NOMO-1 (cell line): ENCODE measurements around the gene PCDHGA8.
A peak's percentile ranks its signal among the peaks of the same experiment; 100 is the strongest.
"Not testable (repeated sequence)": the region's sequence is repeated elsewhere in the genome, so short reads cannot be mapped to it uniquely, and the experiment has no call there.

ENCODE experiments used
- DNase-seq, 2 experiments: peaks; one replicate each; lab custom pipeline; 2025; ENCODE audit not compliant: unreplicated experiment in 2 of 2; lab: John Stamatoyannopoulos, UW

The PCDHGA8 gene

DNA sequence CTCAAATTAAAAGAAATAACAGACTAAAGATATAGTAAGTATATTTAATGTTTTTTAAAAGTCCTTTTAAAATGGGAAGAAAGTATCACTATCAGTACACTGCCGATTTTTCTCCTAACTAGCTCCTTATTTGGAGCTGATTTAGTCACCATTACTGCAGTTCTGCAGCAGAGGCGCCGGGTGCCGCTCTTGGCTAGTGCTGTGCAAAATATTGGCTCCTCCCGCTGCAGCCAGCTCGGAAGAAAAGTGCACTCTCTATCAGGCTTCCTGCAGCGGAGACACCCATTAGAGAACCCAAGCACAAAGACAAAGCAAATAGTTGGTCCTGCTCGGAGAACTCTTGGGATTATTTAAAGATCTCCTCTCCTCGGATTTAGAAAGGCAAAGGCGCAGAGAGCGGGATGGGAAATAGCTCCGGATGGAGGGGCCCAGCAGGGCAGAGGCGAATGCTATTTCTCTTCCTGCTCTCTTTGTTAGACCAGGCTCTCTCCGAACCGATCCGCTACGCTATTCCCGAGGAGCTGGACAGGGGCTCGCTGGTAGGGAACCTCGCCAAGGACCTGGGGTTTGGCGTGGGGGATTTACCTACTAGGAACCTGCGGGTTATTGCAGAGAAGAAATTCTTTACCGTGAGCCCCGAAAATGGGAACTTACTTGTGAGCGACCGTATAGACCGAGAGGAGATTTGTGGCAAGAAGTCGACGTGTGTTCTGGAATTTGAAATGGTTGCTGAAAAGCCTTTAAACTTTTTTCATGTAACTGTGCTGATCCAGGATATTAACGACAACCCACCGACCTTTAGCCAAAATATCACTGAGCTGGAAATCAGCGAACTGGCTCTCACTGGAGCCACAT is 22.2 kb upstream of the PCDHGA8 start, which contains the start of gene PCDHGB3:
Gene PCDHGB3 (plus strand): TSS at position 249 of the 855 bp plus-strand sequence. CDS start 153 bp downstream, at position 402.
- DNase-seq: peak; percentile 48 to 59

DNA sequence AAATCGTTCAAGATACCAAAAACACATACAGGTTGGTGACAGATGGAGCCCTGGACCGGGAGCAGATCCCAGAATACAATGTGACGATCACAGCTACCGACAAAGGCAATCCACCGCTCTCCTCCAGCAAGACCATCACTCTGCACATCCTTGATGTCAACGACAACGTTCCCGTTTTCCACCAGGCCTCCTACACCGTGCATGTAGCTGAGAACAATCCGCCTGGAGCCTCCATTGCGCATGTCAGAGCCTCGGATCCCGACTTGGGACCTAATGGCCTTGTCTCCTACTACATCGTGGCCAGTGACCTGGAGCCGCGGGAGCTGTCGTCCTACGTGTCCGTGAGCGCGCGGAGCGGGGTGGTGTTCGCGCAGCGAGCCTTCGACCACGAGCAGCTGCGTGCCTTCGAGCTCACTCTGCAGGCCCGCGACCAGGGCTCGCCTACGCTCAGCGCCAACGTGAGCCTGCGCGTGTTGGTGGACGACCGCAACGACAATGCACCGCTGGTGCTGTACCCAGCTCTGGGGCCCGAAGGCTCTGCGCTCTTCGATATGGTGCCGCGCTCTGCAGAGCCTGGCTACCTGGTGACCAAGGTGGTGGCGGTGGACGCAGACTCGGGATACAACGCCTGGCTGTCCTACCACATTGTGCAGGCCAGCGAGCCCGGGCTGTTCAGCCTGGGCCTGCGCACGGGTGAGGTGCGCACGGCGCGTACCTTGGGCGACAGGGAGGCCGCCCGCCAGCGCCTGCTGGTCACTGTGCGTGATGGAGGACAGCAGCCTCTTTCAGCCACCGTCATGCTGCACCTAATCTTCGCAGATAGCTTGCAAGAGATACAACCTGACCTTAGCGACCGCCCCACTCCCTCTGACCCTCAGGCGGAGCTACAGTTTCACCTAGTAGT is 20.6 kb upstream of the PCDHGA8 start:
- no peak for DNase-seq

DNA sequence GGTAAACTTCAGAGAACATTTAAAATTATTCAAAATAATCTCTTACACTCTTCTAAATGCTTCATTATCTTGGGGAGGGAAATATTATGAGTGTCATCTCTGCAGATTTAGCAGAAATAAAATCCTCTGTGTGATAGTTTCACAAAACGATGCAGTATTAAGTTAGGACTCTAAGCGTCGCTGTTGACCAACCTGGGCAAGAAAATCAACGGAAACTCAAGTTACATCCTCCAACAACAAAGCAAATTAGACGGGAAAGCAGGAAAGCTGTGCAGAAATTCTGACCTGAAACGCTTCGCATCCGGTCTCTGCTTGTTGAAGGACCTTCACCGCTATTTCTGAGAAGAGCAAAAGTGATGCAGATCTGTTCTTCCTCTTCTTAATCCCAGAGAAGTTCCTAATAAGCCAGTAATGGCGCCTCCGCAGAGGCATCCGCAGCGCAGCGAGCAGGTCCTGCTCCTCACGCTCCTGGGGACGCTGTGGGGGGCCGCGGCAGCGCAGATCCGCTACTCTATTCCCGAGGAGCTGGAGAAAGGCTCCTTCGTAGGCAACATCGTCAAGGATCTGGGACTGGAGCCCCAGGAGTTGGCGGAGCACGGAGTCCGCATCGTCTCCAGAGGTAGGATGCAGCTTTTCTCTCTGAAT is 18.6 kb upstream of the PCDHGA8 start, which contains the start of gene PCDHGA6:
Gene PCDHGA6 (plus strand): TSS at position 219 of the 645 bp plus-strand sequence. CDS start 193 bp downstream, at position 412.
- DNase-seq: no peak

DNA sequence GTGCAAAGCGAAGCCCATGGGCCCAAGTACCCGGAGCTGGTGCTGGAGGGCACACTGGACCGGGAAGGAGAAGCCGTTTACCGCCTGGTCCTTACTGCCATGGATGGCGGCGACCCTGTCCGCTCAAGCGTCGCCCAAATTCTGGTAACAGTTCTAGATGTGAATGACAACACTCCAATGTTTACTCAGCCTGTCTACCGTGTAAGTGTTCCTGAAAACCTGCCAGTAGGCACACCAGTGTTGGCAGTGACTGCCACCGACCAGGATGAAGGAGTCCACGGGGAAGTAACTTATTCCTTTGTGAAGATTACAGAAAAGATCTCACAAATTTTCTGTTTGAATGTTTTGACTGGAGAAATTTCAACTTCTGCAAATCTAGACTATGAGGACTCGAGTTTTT is 17.8 kb upstream of the PCDHGA8 start:
- no peak for DNase-seq

DNA sequence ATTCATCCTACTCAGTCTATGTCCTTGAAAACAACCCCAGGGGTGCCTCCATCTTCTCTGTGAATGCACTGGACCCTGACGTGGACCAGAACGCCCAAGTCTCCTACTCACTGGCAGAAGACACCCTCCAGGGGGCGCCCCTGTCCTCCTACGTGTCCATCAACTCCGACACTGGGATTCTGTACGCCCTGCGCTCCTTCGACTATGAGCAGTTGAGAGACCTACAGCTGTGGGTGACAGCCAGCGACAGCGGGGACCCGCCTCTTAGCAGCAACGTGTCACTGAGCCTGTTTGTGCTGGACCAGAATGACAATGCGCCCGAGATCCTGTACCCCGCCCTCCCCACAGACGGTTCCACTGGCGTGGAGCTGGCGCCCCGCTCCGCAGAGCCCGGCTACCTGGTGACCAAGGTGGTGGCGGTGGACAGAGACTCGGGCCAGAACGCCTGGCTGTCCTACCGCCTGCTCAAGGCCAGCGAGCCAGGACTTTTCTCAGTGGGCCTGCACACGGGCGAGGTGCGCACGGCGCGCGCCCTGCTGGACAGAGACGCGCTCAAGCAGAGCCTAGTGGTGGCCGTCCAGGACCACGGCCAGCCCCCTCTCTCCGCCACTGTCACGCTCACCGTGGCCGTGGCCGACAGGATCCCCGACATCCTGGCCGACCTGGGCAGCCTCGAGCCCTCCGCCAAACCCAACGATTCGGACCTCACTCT is 16.8 kb upstream of the PCDHGA8 start:
- not testable (repeated sequence) for DNase-seq

DNA sequence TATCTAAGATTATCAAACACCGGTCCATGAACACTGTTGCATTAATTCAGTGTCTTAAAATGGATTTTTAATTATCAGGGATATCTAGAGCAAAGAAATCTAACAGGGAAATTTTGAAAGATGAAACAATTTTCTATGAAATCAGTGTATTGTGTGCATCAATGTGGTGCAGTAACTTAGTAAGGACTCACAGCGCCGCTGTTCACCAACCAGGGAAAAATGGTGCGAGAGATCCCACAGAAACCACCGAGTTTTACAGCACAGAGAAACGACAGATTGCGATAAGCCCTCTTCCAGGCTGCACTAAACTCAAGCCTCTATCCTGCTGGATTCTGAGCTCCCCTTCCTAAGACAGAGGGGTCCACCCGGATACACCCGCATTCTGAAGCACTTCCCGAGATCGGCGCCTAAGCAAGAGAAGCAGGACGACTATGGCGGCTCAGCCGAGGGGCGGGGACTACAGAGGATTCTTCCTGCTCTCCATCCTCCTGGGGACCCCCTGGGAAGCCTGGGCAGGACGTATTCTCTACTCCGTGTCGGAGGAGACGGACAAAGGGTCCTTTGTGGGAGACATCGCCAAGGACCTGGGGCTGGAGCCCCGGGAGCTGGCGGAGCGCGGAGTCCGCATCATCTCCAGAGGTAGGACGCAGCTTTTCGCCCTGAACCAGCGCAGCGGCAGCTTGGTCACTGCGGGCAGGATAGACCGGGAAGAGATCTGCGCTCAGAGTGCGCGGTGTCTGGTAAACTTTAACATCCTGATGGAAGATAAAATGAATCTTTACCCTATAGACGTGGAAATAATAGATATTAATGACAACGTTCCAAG is 9.8 kb upstream of the PCDHGA8 start, which contains the start of gene PCDHGA7:
Gene PCDHGA7 (plus strand): TSS at position 274 of the 826 bp plus-strand sequence. CDS start 158 bp downstream, at position 432.
- no peak for DNase-seq

DNA sequence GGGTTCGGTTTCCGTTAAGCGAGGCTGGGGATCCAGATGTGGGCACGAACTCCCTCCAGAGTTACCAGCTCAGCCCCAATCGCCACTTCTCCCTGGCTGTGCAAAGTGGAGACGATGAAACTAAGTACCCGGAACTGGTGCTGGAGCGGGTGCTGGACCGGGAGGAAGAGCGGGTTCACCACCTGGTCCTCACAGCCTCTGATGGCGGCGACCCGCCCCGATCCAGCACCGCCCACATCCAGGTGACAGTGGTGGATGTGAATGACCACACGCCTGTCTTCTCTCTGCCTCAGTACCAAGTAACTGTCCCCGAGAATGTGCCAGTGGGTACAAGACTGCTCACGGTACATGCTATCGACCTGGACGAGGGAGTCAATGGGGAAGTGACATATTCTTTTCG is 9.1 kb upstream of the PCDHGA8 start:
- no peak for DNase-seq

DNA sequence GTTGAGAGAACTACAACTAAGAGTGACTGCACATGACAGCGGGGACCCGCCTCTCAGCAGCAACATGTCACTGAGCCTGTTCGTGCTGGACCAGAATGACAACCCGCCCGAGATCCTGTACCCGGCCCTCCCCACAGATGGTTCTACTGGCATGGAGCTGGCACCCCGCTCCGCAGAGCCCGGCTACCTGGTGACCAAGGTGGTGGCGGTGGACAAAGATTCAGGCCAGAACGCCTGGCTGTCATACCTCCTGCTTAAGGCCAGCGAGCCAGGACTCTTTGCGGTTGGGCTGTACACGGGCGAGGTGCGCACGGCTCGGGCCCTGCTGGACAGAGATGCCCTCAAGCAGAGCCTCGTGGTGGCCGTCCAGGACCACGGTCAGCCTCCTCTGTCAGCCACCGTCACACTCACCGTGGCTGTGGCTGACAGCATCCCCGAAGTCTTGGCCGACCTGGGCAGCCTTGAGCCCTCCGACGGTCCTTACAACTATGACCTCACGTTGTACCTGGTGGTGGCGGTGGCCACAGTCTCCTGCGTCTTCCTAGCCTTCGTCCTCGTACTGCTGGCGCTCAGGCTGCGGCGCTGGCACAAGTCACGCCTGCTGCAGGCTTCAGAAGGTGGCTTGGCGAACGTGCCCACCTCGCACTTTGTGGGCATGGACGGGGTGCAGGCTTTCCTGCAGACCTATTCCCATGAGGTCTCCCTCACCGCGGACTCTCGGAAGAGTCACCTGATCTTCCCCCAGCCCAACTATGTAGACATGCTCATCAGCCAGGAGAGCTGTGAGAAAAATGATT is 7.8 kb upstream of the PCDHGA8 start:
- DNase-seq: no peak

DNA sequence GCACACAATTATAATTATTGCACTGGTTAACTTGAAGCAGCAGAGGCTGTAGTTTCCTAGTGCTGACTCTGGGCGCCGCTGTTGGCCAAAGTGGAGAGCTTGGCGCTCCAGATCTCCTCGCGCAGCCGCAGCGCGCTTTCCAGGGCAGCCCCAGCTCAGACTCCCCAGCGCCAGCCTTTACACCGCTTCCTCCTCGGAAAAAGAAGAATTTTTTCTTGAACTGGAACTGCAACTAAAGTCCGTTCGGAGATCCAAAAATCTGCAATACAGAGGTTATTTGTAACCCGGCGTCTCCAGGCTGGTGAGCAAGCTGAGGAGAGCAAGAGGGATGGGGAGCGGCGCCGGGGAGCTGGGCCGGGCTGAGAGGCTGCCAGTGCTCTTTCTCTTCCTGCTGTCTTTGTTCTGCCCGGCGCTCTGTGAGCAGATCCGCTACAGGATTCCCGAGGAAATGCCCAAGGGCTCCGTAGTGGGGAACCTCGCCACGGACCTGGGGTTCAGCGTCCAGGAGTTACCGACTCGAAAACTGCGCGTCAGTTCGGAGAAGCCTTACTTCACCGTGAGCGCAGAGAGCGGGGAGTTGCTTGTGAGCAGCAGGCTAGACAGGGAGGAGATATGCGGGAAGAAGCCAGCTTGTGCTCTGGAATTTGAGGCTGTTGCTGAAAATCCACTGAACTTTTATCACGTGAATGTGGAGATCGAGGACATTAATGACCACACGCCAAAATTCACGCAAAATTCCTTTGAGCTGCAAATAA is 4.7 kb upstream of the PCDHGA8 start, which contains the start of gene PCDHGB4:
Gene PCDHGB4 (plus strand): TSS at position 142 of the 755 bp plus-strand sequence. CDS start 187 bp downstream, at position 329.
- DNase-seq: not testable (repeated sequence)

DNA sequence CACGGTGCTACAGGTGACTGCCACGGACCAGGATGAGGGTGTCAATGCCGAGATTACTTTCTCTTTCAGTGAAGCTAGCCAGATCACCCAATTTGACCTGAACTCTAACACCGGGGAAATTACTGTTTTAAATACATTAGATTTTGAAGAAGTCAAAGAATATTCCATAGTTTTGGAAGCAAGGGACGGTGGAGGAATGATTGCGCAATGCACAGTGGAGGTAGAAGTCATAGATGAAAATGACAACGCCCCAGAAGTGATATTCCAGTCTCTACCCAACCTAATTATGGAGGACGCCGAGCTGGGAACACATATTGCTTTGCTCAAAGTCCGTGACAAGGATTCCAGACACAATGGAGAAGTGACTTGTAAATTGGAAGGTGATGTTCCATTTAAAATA is 3.8 kb upstream of the PCDHGA8 start:
- DNase-seq: no peak

DNA sequence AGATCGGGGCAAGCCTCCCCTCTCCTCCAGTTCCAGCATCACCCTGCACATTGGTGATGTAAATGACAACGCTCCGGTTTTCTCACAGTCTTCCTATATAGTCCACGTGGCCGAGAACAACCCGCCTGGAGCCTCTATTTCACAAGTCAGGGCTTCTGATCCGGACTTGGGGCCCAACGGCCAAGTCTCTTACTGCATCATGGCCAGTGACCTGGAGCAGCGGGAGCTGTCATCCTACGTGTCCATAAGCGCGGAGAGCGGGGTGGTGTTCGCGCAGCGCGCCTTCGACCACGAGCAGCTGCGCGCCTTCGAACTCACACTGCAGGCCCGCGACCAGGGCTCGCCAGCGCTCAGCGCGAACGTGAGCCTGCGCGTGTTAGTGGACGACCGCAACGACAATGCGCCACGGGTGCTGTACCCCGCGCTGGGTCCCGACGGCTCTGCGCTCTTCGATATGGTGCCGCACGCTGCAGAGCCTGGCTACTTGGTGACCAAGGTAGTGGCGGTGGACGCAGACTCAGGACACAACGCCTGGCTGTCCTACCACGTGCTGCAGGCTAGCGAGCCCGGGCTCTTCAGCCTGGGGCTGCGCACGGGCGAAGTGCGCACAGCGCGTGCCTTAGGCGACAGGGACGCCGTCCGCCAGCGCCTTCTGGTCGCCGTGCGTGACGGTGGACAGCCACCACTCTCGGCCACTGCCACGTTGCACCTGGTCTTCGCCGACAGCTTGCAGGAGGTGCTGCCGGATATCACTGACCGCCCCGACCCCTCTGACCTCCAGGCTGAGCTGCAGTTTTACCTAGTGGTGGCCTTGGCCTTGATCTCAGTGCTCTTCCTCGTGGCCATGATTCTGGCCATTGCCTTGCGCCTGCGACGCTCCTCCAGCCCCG is 3.0 kb upstream of the PCDHGA8 start:
- DNase-seq: no peak

DNA sequence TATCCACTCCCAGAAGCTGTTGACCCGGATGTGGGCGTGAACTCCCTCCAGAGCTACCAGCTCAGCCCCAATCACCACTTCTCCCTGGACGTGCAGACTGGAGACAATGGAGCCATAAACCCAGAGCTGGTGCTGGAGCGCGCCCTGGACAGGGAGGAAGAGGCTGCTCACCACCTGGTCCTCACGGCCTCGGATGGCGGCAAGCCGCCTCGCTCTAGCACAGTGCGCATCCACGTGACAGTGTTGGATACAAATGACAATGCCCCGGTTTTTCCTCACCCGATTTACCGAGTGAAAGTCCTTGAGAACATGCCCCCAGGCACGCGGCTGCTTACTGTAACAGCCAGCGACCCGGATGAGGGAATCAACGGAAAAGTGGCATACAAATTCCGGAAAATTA is 834 bp downstream of the PCDHGA8 start:
- no peak for DNase-seq

DNA sequence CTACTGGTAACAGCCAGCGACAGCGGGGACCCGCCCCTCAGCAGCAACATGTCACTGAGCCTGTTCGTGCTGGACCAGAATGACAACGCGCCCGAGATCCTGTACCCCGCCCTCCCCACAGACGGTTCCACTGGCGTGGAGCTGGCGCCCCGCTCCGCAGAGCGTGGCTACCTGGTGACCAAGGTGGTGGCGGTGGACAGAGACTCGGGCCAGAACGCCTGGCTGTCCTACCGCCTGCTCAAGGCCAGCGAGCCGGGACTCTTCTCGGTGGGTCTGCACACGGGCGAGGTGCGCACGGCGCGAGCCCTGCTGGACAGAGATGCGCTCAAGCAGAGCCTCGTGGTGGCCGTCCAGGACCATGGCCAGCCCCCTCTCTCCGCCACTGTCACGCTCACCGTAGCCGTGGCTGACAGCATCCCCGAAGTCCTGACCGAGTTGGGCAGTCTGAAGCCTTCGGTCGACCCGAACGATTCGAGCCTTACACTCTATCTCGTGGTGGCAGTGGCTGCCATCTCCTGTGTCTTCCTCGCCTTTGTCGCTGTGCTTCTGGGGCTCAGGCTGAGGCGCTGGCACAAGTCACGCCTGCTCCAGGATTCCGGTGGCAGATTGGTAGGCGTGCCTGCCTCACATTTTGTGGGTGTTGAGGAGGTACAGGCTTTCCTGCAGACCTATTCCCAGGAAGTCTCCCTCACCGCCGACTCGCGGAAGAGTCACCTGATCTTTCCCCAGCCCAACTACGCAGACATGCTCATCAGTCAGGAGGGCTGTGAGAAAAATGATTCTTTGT is 2.2 kb downstream of the PCDHGA8 start:
- DNase-seq: not testable (repeated sequence)

DNA sequence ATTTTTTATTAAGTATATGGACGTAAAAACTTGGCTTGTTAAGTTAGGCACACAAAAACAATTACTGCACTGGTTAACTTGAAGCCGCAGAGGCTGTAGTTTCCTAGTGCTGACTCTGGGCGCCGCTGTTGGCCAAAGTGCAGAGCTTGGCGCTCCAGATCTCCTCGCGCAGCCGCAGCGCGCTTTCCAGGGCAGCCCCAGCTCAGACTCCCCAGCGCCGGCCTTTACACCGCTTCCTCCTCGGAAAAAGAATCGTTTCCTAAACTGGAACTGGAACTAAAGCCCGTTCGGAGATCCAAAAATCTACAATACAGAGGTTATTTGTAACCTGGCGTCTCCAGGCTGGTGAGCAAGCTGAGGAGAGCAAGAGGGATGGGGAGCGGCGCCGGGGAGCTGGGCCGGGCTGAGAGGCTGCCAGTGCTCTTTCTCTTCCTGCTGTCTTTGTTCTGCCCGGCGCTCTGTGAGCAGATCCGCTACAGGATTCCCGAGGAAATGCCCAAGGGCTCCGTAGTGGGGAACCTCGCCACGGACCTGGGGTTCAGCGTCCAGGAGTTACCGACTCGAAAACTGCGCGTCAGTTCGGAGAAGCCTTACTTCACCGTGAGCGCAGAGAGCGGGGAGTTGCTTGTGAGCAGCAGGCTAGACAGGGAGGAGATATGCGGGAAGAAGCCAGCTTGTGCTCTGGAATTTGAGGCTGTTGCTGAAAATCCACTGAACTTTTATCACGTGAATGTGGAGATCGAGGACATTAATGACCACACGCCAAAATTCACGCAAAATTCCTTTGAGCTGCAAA is 5.5 kb downstream of the PCDHGA8 start, which contains the start of gene PCDHGB5:
Gene PCDHGB5 (plus strand): TSS at position 192 of the 796 bp plus-strand sequence. CDS start 181 bp downstream, at position 373.
- not testable (repeated sequence) for DNase-seq

DNA sequence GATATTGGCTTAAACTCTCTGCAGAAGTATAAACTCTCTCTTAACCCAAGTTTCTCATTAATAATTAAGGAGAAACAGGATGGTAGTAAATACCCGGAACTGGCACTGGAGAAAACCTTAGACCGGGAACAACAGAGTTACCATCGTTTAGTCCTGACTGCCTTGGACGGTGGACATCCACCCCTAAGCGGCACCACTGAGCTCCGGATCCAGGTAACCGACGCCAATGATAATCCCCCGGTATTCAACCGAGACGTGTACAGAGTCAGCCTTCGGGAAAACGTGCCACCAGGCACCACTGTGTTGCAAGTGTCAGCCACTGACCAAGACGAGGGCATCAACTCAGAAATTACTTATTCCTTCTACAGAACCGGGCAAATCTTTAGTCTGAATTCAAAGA is 6.2 kb downstream of the PCDHGA8 start:
- no peak for DNase-seq
